Psoas muscle (tissue), 8 donors: ENCODE data around the gene CHRND. TPM values are rescaled to one million over a fixed set of nuclear protein-coding genes. Genes with fewer than 3 reads are reported as not detected.

ENCODE experiments used
- ATAC-seq, 4 donors: fragments of 200-7000 bp; cut with Tn5 transposase; one replicate each; pipeline ENCODE4 v1.9.1; 2020; ENCODE audit warnings: moderate library complexity in 3 of 4, mild to moderate bottlenecking in 2 of 4
- DNase-seq, 2 donors: peaks; one replicate each; pipeline ENCODE4 v3.0.0-alpha.2; 2020
- H3K27ac ChIP-seq: fragments of 200-600 bp; one replicate; pipeline ENCODE4 v1.8.0; 2022
- H3K27me3 ChIP-seq, 3 donors: fragments of 200-600 bp in 1 of 3; one replicate each; pipeline versions ENCODE4 v1.6.1 to v1.8.0; 2013 to 2022; ENCODE audit warnings: low read length in 2 of 3, mild to moderate bottlenecking in 2 of 3, moderate library complexity in 1 of 3; ENCODE audit not compliant: insufficient read depth in 3 of 3
- H3K36me3 ChIP-seq, 2 donors: fragments of 200-600 bp in 1 of 2; one replicate each; pipeline versions ENCODE4 v1.6.1 to v1.8.0; 2013 to 2022; ENCODE audit warnings: low read depth in 1 of 2, mild to moderate bottlenecking in 1 of 2, moderate library complexity in 1 of 2; ENCODE audit not compliant: insufficient read depth in 1 of 2
- H3K4me1 ChIP-seq: fragments of 200-600 bp; one replicate; pipeline ENCODE4 v1.8.0; 2022
- H3K4me3 ChIP-seq: fragments of 200-600 bp; one replicate; pipeline ENCODE4 v1.8.0; 2022; ENCODE audit warnings: mild to moderate bottlenecking
- H3K9me3 ChIP-seq: fragments of 200-600 bp; one replicate; pipeline ENCODE4 v1.8.0; 2022
- WGBS, 3 donors: extraction: QIAGEN DNeasy Blood & Tissue Kit; methylation state at CpG; one replicate each; pipeline versions ENCODE4 v1.1.6 to v1.1.7; 2013; 5-methylcytosine and 5-hydroxymethylcytosine counted together
- intact Hi-C, 2 donors: fragments of 100-400 bp; cut with DNase I; formaldehyde crosslinking; loops; one replicate each; pipeline versions ENCODE4 v1.11.0 to v1.14.2; 2022
- polyA plus RNA-seq, 3 donors: library from polyadenylated mRNA; stranded (reverse); fragments of 200-250 nt; gene quantifications; one replicate each; pipeline ENCODE4 v1.2.3, GENCODE V29; 2013
- total RNA-seq, 4 donors: library from RNA; stranded (reverse); fragmentation: NEBNext Ultra II Directional in 2 of 4; extraction: Animal tissue kit (Norgen Biotek cat#: 25700) in 2 of 4; gene quantifications; one replicate each; pipeline versions ENCODE4 v1.2.1 to v1.2.4, GENCODE V29; 2021 to 2023
- TF ChIP-seq, protein P1 (sequence below): fragments of 200-600 bp; IDR thresholded peaks from one replicate; pipeline ENCODE4 v1.8.0; 2022; ENCODE audit warnings: antibody characterized with exemption
- donor health status: healthy with polysubstance abuse.
- donor health status: DM: no; HTN: no; CAD: no; lungs with moderate emphysema.
- donor health status: Bipolar disorder and iron deficiency.
- donor health status: healthy.
- donor health status: DM: yes; HTN: yes; CAD: no.
- donor health status: DM: no; HTN: no; CAD: no.
- donor health status: DM: no; HTN: no; CAD: no.
- donor health status: DM: yes; HTN: yes; CAD: no.

The CHRND gene
- total and polyA plus RNA-seq, 7 donors: 6.5 to 300 (median 58.8) TPM

DNA sequence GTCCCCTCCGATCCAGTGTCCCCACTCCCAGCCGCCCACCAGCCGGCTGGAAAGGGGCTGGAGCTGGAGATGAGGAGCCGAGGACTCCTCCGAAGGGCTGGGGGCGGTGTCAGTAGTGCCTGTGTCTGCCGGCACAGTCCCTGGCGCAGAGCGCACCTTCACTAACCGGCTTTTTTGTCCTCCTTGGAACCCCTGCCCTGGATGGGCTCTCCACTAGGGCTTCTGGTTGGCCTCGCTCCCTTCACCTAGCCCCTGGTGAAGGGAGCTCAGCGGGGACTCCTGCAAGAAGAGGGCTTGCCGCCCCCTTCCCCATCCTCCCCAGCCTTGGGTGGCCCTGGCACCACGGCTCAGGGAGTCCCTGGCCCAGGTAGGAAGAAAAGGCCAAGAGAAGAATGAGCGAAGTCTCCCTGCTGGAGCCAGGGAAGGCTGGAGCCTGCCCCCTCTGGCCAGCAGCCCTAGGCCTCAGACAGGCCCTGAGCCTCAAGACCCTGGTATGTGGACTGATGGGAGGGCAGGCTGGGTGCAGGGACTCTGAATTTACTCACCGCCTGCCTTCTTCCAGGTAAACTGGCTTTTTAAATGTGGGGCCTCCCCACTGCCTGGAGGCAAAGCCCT is 37.8 kb upstream of the CHRND start:
- DNase-seq: no peak
- 52 to 85% (median 70%) methylated on average over 13 to 16 of the region's 16 CpGs for WGBS, 3 donors
- H3K27me3 ChIP-seq: peaks cover 0 to 58% (median 23%) of the 10 kb centered on the region in 3 donors

DNA sequence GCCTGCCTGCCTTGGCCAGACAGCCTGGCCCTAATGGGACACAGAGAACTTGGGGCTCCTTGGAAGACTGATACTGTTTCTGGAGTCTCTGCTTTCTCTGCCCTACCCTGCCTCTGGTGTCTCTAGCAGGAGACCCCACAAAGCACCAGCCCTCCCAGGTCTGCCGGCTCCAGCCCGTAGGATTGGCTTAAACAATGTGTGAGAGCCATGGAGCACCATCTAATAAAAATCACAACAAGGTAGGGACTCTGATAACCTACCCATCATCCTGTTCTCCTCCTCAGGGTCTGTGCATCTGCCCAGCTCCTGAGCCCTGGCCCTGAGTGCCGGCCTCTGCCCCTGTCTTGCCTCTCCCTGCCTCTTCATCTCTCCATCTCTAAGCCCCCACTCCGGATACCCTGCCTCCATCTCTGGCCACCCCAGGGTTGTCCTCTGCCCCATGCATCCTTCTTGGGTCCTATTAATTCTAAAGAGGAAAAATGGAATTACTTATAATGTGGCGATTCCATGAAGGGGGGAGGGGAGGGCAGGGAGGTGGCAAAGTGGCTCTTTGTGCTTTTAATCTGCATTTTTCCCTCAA is 37.1 kb upstream of the CHRND start:
- 85 to 95% (median 87%) methylated on average over 5 of the region's 5 CpGs for WGBS, 3 donors
- intact Hi-C loops: no loop called here
- H3K4me3 ChIP-seq: no peak overlapping the region
- no peak for DNase-seq
- no peaks in the 10 kb centered on the region for H3K36me3 ChIP-seq
- no peaks in the 10 kb centered on the region for H3K9me3 ChIP-seq
- no peak for ATAC-seq
- peaks cover 0 to 52% (median 23%) of the 10 kb centered on the region in 3 donors for H3K27me3 ChIP-seq
- TF ChIP-seq, protein P1, sequence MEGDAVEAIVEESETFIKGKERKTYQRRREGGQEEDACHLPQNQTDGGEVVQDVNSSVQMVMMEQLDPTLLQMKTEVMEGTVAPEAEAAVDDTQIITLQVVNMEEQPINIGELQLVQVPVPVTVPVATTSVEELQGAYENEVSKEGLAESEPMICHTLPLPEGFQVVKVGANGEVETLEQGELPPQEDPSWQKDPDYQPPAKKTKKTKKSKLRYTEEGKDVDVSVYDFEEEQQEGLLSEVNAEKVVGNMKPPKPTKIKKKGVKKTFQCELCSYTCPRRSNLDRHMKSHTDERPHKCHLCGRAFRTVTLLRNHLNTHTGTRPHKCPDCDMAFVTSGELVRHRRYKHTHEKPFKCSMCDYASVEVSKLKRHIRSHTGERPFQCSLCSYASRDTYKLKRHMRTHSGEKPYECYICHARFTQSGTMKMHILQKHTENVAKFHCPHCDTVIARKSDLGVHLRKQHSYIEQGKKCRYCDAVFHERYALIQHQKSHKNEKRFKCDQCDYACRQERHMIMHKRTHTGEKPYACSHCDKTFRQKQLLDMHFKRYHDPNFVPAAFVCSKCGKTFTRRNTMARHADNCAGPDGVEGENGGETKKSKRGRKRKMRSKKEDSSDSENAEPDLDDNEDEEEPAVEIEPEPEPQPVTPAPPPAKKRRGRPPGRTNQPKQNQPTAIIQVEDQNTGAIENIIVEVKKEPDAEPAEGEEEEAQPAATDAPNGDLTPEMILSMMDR: no peak
- H3K27ac ChIP-seq: no peak overlapping the region
- H3K4me1 ChIP-seq: no peaks in the 10 kb centered on the region

More for the DNA sequence above, 37.8 kb upstream of the CHRND start:
- H3K27ac ChIP-seq: no peak overlapping the region
- H3K4me1 ChIP-seq: no peaks in the 10 kb centered on the region
- H3K36me3 ChIP-seq: no peaks in the 10 kb centered on the region
- no peak for ATAC-seq
- intact Hi-C loops: no loop called here
- TF ChIP-seq, protein P1: no peak
- no peak overlapping the region for H3K4me3 ChIP-seq
- H3K9me3 ChIP-seq: no peaks in the 10 kb centered on the region

DNA sequence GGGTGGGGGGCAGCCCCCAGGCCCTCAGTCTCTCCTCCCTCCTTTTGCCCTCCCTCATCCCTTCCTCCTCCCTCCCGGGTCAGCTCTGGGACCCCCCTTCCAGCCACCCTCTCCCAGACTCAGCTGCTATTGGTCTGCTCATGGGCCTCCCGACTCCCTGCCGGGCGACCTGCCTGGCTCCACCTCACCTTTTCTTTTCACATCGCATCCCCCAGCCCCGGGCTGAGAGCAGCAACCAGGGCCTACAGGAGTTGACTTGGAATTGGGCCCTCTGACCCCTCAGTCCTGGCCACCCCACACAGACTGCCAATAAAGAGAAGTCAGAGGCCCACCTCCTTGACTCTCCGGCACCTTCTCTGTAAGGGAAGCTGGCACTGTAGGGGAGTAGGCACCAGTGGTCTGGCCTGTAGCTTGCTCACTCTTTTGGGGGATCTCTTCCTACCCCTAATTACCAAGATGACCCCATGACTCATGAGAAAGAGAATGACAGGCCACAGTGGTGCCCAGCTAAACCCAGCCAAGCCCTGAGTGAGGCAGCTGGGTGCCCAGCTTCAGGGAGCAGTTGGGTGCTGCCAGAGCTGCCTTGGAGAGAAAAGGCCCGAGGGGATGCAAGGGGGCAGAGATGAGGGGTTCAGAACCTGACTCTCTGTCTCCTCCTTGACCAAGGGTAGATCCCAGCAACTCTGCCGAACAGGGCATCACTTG is 36.3 kb upstream of the CHRND start:
- DNase-seq: no peak
- Histone ChIP-seq H3K9me3 (no peaks in the 10 kb centered on the region), H3K27me3 (peaks cover 0 to 43% (median 23%) of the 10 kb centered on the region in 3 donors), H3K27ac (no peak overlapping the region), H3K36me3 (no peaks in the 10 kb centered on the region), H3K4me3 (no peak overlapping the region), H3K4me1 (no peaks in the 10 kb centered on the region)
- intact Hi-C loops: no loop called here
- ATAC-seq: no peak
- TF ChIP-seq, protein P1: no peak
- 79 to 84% (median 82%) methylated on average over 7 to 9 of the region's 9 CpGs for WGBS, 3 donors

DNA sequence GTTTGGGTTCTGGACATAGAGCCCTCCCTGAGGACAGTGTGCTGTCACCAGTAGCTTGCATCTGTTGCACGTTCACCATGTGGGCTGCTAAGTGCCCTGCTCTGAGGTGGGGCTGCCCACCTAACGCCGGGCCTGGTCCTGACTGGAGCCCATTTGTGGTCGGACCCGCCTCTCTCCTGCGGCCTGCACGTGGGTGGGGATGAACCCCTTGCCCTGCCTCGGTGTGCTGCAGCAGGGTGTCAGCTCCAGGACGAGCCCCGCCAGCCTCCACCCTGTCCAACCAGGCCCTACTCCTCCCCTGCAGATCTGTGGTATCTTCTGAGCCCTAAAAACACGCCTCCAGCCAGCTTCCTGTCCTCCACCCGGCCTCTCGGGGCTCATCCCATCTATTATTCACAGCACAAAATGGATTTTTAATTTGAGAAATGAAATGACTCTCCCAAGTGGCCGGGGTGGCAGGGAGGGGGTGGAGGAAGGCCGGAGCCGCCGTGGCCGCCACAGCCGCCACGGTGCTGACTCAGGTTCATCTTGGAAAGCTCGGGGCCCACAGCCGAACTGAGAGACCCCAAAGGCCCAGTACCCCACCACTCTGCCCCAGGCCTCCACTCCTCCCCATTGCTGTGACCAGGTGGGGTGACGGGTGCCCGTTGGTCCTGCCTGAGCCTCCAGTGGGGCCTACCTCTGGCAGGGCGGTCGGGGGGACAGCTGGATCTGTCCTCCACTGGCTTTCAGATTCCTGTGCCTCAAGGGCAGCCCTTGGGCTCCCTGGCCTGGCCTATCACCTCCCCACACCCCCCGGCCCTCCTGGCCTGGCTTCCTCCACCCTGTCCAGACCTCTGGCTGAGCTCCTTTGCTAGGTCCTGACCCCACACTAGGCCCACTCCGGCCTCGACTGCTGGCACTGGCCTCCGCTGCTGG is 35.5 kb upstream of the CHRND start:
- no peaks in the 10 kb centered on the region for H3K36me3 ChIP-seq
- no peaks in the 10 kb centered on the region for H3K9me3 ChIP-seq
- ATAC-seq (no peak), DNase-seq (no peak)
- H3K27ac ChIP-seq: no peak overlapping the region
- H3K27me3 ChIP-seq: peaks cover 0 to 35% (median 23%) of the 10 kb centered on the region in 3 donors
- intact Hi-C loops: no loop called here
- H3K4me3 ChIP-seq: no peak overlapping the region
- no peaks in the 10 kb centered on the region for H3K4me1 ChIP-seq
- whole genome bisulfite sequencing, 3 donors: 85 to 89% (median 89%) methylated on average over 24 to 30 of the region's 30 CpGs
- TF ChIP-seq, protein P1: no peak
